ENCODE results near the gene TMEM178B. TPM values are rescaled to one million over a fixed set of nuclear protein-coding genes. Genes with fewer than 3 reads are reported as not detected.

Gene TMEM178B
- total and polyA plus RNA-seq, 10 of the 15 experiments (the other 5 are each of a cell fraction or from before 2014, with no cell fraction given): 0.01 to 1.1 (median 0.04) TPM; not detected in 2

- TF ChIP-seq ZNF24 (IDR thresholded peaks at IDR 0.05): no peak
- TF ChIP-seq RELA (IDR thresholded peaks at IDR 0.05; ENCODE audit: borderline replicate concordance, partially characterized antibody): no peak
- TF ChIP-seq HSF1 (IDR thresholded peaks at IDR 0.05; ENCODE audit: low read depth, low read length): no peak
- no peak for TF ChIP-seq ZBTB33 (IDR thresholded peaks at IDR 0.05)
Measured at GRCh38 chr7:141511676-141512396, 438.0 kb downstream of the TMEM178B start (continued).

- no peak overlapping the region for H3K4me3 ChIP-seq
- no peaks in the 10 kb centered on the region for H3K9me3 ChIP-seq (replicated peaks; ENCODE audit: control insufficient read depth, insufficient read depth, low read length)
- no peak overlapping the region for H3K4me2 ChIP-seq (ENCODE audit: control insufficient read depth, insufficient read depth)
- ChIA-PET SMC1A (ENCODE audit: uncharacterized antibody, unreplicated experiment) (no interaction called here), RAD21 (ENCODE audit: unreplicated experiment) (no interaction called here), POLR2A (no interaction called here), CTCF (no interaction called here)
- no peak for ATAC-seq
- no peak for FAIRE-seq
- peaks cover 4 to 10% of the 10 kb centered on the region in 2 experiments for H3K27me3 ChIP-seq (replicated peaks in 1 of 2; ENCODE audit: control insufficient read depth in 2 of 2, insufficient read depth in 2 of 2, low read length in 1 of 2)
- DNase-seq (ENCODE audit: low read depth, low spot score): no peak
- no peaks in the 10 kb centered on the region for H3K79me2 ChIP-seq (ENCODE audit: control insufficient read depth, insufficient read depth, low read length)
- intact Hi-C loops (cut with micrococcal nuclease; ENCODE audit: unreplicated experiment): no loop called here
- H3K27ac ChIP-seq (ENCODE audit: control insufficient read depth, insufficient read depth): no peak overlapping the region
- WGBS (ENCODE audit: insufficient coverage, insufficient replicate concordance, low lambda C conversion rate, missing lambda C conversion rate): 20% methylated on average over 2 of the region's 2 CpGs
- no peak overlapping the region for H3K9ac ChIP-seq (ENCODE audit: control insufficient read depth, insufficient read depth, low read length)
- BruUV-seq (replicated peaks): no TSS peak
- H2AFZ ChIP-seq (ENCODE audit: control insufficient read depth, low read depth, low read length): no peak overlapping the region
- in situ Hi-C loops (cut with MboI): no loop called here
- H4K20me1 ChIP-seq (ENCODE audit: control insufficient read depth, insufficient read depth): no peaks in the 10 kb centered on the region
- H3K36me3 ChIP-seq (ENCODE audit: control insufficient read depth in 2 of 2, insufficient read depth in 2 of 2, low read length in 1 of 2): no peaks in the 10 kb centered on the region
- no peaks in the 10 kb centered on the region for H3K4me1 ChIP-seq (ENCODE audit: control insufficient read depth, insufficient read depth, low read length)
- no peak for TF ChIP-seq SMAD5 (IDR thresholded peaks at IDR 0.05; ENCODE audit: low read depth)
- TF ChIP-seq NBN (IDR thresholded peaks at IDR 0.05): no peak
- no peak for TF ChIP-seq RFX5 (IDR thresholded peaks at IDR 0.05; ENCODE audit: low read depth, low read length)
- no peak for TF ChIP-seq EED (IDR thresholded peaks at IDR 0.05; ENCODE audit: low read depth)
- no peak for TF ChIP-seq PML (IDR thresholded peaks at IDR 0.05; ENCODE audit: low read length)
- no peak for TF ChIP-seq BMI1 (IDR thresholded peaks at IDR 0.05; ENCODE audit: borderline replicate concordance)
- no peak for TF ChIP-seq CHD1 (IDR thresholded peaks at IDR 0.05; ENCODE audit: low read depth, low read length)
- TF ChIP-seq ZBED1 (IDR thresholded peaks at IDR 0.05; ENCODE audit: borderline replicate concordance): no peak
- TF ChIP-seq SUPT20H (IDR thresholded peaks at IDR 0.05; ENCODE audit: borderline replicate concordance, control insufficient read depth, low read depth, low read length): no peak
- no peak for TF ChIP-seq CBX5 (IDR thresholded peaks at IDR 0.05; ENCODE audit: low read depth)
- TF ChIP-seq MAX (IDR thresholded peaks at IDR 0.05; ENCODE audit: low read depth, low read length): no peak
- no peak for TF ChIP-seq STAT3 (IDR thresholded peaks at IDR 0.05; ENCODE audit: low read depth, low read length)
Measured at GRCh38 chr7:141512597-141512996, 438.7 kb downstream of the TMEM178B start.

All from GM12878 (cell line).